Lung (tissue), 12 donors: ENCODE results near the gene FMNL3. TPM values are rescaled to one million over a fixed set of nuclear protein-coding genes. Genes with fewer than 3 reads are reported as not detected.

Experiments
- ATAC-seq: fragments of 200-7000 bp; cut with Tn5 transposase; one replicate; pipeline ENCODE4 v1.9.1; 2020; ENCODE audit warnings: moderate number of reproducible peaks; ENCODE audit not compliant: insufficient read depth, low FRiP score
- DNase-seq, 3 donors: peaks; one replicate each; pipeline ENCODE4 v3.0.0-alpha.2; 2013 to 2017
- H3K27ac ChIP-seq, 2 donors: one replicate each; pipeline ENCODE4 v1.5.1; 2013; ENCODE audit warnings: mild to moderate bottlenecking in 2 of 2, moderate library complexity in 2 of 2, control low read depth in 1 of 2, inconsistent platforms in 1 of 2, low read depth in 1 of 2, low read length in 1 of 2
- H3K27me3 ChIP-seq, 3 donors: one replicate each; pipeline ENCODE4 v1.5.1; 2013; ENCODE audit warnings: low read length in 2 of 3; ENCODE audit not compliant: control insufficient read depth in 3 of 3, insufficient read depth in 3 of 3
- H3K36me3 ChIP-seq, 4 donors: one replicate each; pipeline ENCODE4 v1.5.1; 2013; ENCODE audit warnings: low read length in 4 of 4, mild to moderate bottlenecking in 1 of 4, moderate library complexity in 1 of 4; ENCODE audit not compliant: control insufficient read depth in 4 of 4, insufficient read depth in 4 of 4
- H3K4me1 ChIP-seq, 5 donors: one replicate each; pipeline ENCODE4 v1.5.1; 2013; ENCODE audit warnings: low read length in 5 of 5, mild to moderate bottlenecking in 2 of 5, moderate library complexity in 1 of 5; ENCODE audit not compliant: control insufficient read depth in 5 of 5, insufficient read depth in 5 of 5
- H3K4me3 ChIP-seq: one replicate; pipeline ENCODE4 v1.5.1; 2013; ENCODE audit warnings: mild to moderate bottlenecking, control low read depth, moderate library complexity
- H3K9ac ChIP-seq, 2 donors: one replicate each; pipeline ENCODE4 v1.5.1; 2013; ENCODE audit warnings: low read length in 2 of 2, control low read depth in 1 of 2; ENCODE audit not compliant: insufficient read depth in 1 of 2
- H3K9me3 ChIP-seq, 4 donors: one replicate each; pipeline ENCODE4 v1.5.1; 2013; ENCODE audit warnings: low read length in 3 of 4, mild to moderate bottlenecking in 1 of 4, moderate library complexity in 1 of 4; ENCODE audit not compliant: control insufficient read depth in 4 of 4, insufficient read depth in 3 of 4
- CTCF ChIP-seq: IDR thresholded peaks from 2 replicates; pipeline ENCODE4 v1.5.1; 2012; ENCODE audit warnings: mild to moderate bottlenecking; ENCODE audit errors: control extremely low read depth, extremely low read depth
- WGBS, 2 donors: extraction: QIAGEN DNeasy Blood & Tissue Kit; methylation state at CpG; one replicate each; pipeline ENCODE4 v1.1.7; 2013; 5-methylcytosine and 5-hydroxymethylcytosine counted together
- polyA plus RNA-seq, 2 donors: library from polyadenylated mRNA; stranded (reverse); fragments of 200-250 nt; gene quantifications; one replicate each; pipeline ENCODE4 v1.2.1, GENCODE V29; 2013
- total RNA-seq, 2 donors: library from RNA; depleted of rRNA in 1 of 2; stranded (reverse); fragments of >200 nt in 1 of 2; gene quantifications; one replicate each; pipeline ENCODE4 v1.2.1, GENCODE V29; 2014 to 2021
- donor health status: control.
- donor health status: control.
- donor health status: Bipolar disorder and iron deficiency.
- donor health status: healthy.
- donor health status: DM: yes; HTN: yes; CAD: no.

FMNL3 gene
- total and polyA plus RNA-seq, 4 donors: 11.5 to 51.2 (median 22.4) TPM

- Histone ChIP-seq H3K9ac (no peak overlapping the region), H3K27me3 (no peaks in the 10 kb centered on the region), H3K4me1 (peaks cover 3 to 20% (median 10%) of the 10 kb centered on the region in 5 donors), H3K36me3 (no peaks in the 10 kb centered on the region), H3K9me3 (no peaks in the 10 kb centered on the region), H3K27ac (no peak overlapping the region), H3K4me3 (no peak overlapping the region)
- DNase-seq (no peak), ATAC-seq (no peak)
- no peak for TF ChIP-seq CTCF
Observed at GRCh38 chr12:49696723-49697122, 10.5 kb downstream of the FMNL3 start.

DNA sequence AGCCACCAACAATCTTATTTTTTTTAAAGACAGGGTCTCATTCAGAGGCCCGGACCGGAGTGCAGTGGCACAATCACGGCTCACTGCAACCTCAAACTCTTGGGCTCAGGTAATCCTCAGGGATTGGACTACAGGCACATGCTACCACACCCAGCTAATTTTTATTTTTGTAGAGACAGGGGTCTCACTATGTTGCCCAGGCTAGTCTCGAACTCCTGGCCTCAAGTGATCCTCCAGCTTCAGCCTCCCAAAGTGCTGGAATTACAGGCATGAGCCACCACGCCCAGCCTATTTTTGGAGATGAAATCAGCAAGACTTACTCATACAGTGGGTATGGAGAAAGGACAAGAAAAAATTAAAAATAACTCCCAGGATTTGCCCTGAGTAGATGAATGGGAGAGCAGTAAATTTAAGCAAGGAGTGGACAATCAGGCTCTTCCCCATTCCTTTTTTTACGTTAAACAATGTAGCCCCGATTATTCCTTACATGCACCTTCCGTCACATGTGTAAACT is 13.2 kb downstream of the FMNL3 start:
- WGBS, 2 donors: 89 to 92% methylated on average over 8 of the region's 8 CpGs
- no peak overlapping the region for H3K4me3 ChIP-seq
- no peak for ATAC-seq
- no peak for DNase-seq
- no peaks in the 10 kb centered on the region for H3K9me3 ChIP-seq
- H3K36me3 ChIP-seq: no peaks in the 10 kb centered on the region
- H3K4me1 ChIP-seq: peaks cover 6 to 25% (median 14%) of the 10 kb centered on the region in 5 donors
- TF ChIP-seq CTCF: no peak
- H3K9ac ChIP-seq: no peak overlapping the region
- H3K27ac ChIP-seq: no peak overlapping the region
- no peaks in the 10 kb centered on the region for H3K27me3 ChIP-seq

GRCh38 chr12:49692851-49693250 is 14.4 kb downstream of the FMNL3 start:
- WGBS, 2 donors: 55 to 74% methylated on average over 3 of the region's 3 CpGs
- Histone ChIP-seq H3K9ac (no peak overlapping the region), H3K4me3 (no peak overlapping the region), H3K27ac (no peak overlapping the region), H3K4me1 (peaks cover 5 to 18% (median 12%) of the 10 kb centered on the region in 5 donors), H3K36me3 (no peaks in the 10 kb centered on the region), H3K9me3 (no peaks in the 10 kb centered on the region), H3K27me3 (no peaks in the 10 kb centered on the region)
- ATAC-seq (no peak), DNase-seq (no peak)
- TF ChIP-seq CTCF: no peak

DNA sequence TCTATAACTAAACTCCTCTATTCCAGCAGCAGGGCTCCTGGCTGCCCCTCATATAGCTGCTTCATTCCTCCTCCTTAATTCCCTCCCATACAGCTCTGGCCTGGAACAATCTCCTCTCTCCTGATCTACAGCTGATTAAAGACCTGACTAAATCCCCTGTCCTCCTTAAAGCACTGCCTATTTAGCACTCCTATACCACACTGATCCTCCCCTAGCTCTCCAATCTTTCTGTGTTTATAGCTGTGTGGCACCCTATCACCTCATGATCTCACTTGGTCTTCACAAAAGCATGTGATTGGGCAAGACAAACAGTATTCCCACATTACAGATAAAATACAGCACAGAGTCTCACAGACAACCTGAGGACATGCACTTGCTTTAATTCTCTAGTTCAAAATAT is 17.4 kb downstream of the FMNL3 start:
- Histone ChIP-seq H3K36me3 (no peaks in the 10 kb centered on the region), H3K4me1 (peaks cover 8 to 15% (median 9%) of the 10 kb centered on the region in 5 donors), H3K27me3 (no peaks in the 10 kb centered on the region), H3K9me3 (no peaks in the 10 kb centered on the region), H3K27ac (no peak overlapping the region), H3K4me3 (no peak overlapping the region), H3K9ac (no peak overlapping the region)
- no peak for TF ChIP-seq CTCF
- ATAC-seq: no peak
- DNase-seq: no peak
